Colonic mucosa (tissue), 4 donors: ENCODE measurements around the gene RPS14. TPM values are rescaled to one million over a fixed set of nuclear protein-coding genes. Genes with fewer than 3 reads are reported as not detected.
A peak's percentile ranks its signal among the peaks of the same experiment; 100 is the strongest.

Experiments
- DNase-seq: peaks from one replicate; pipeline ENCODE4 v3.0.0-alpha.2; 2020
- H3K27ac ChIP-seq: fragments of 200-600 bp; one replicate; pipeline ENCODE4 v1.8.0; 2021
- H3K27me3 ChIP-seq: fragments of 200-600 bp; one replicate; pipeline ENCODE4 v1.8.0; 2021
- H3K36me3 ChIP-seq: fragments of 200-600 bp; one replicate; pipeline ENCODE4 v1.8.0; 2021
- H3K4me1 ChIP-seq: fragments of 200-600 bp; one replicate; pipeline ENCODE4 v1.8.0; 2021; ENCODE audit warnings: mild to moderate bottlenecking
- H3K4me3 ChIP-seq: fragments of 200-600 bp; one replicate; pipeline ENCODE4 v1.8.0; 2021
- H3K9ac ChIP-seq, 2 donors: one replicate each; pipeline ENCODE4 v1.7.0; 2013; ENCODE audit warnings: control low read depth in 2 of 2, low read depth in 2 of 2, low read length in 2 of 2
- H3K9me3 ChIP-seq: fragments of 200-600 bp; one replicate; pipeline ENCODE4 v1.8.0; 2021
- CTCF ChIP-seq: fragments of 200-600 bp; IDR thresholded peaks from one replicate; pipeline ENCODE4 v1.8.0; 2022; ENCODE audit warnings: antibody characterized with exemption, mild to moderate bottlenecking
- intact Hi-C: fragments of 100-400 bp; cut with DNase I; formaldehyde crosslinking; loops from one replicate; pipeline ENCODE4 v1.14.1; 2022
- total RNA-seq, 2 donors: library from RNA; stranded (reverse); fragmentation: NEBNext Ultra II Directional in 1 of 2; extraction: Animal tissue kit (Norgen Biotek cat#: 25700) in 1 of 2; gene quantifications; one replicate each; pipeline ENCODE4 v1.2.1, GENCODE V29; 2021
- donor health status: healthy.
- donor health status: DM: no; HTN: no; CAD: no.
- donor health status: DM: no; HTN: no; CAD: no.

The RPS14 gene
- total RNA-seq, 2 donors from 2014 or later, result 1,643 to 1,700 TPM

GRCh38 chr5:150413176-150413901, 36.2 kb downstream of the RPS14 start:
- no peak for DNase-seq
- no peaks in the 10 kb centered on the region for H3K9me3 ChIP-seq
- no peak for TF ChIP-seq CTCF
- intact Hi-C loops, result no loop called here
- H3K4me3 ChIP-seq, result peak overlapping the region; percentile 46
- no peaks in the 10 kb centered on the region for H3K27me3 ChIP-seq
- no peaks in the 10 kb centered on the region for H3K4me1 ChIP-seq
- no peaks in the 10 kb centered on the region for H3K36me3 ChIP-seq
- peak overlapping the region; percentile 79 for H3K27ac ChIP-seq
- H3K9ac ChIP-seq, result peak overlapping the region; percentile 78 to 80

GRCh38 chr5:150412319-150413175, 37.0 kb downstream of the RPS14 start, which contains the start of gene CD74:
CD74 (minus strand) TSS chr5:150412910; CDS start chr5:150412749, 161 bp downstream.
- Histone ChIP-seq H3K4me1 (no peaks in the 10 kb centered on the region), H3K27ac (peak within 1 kb of the TSS; percentile 79), H3K27me3 (no peaks in the 10 kb centered on the region), H3K9ac (peak within 1 kb of the TSS; percentile 78 to 80), H3K9me3 (no peaks in the 10 kb centered on the region), H3K36me3 (no peaks in the 10 kb centered on the region), H3K4me3 (peak within 1 kb of the TSS; percentile 46)
- no peak for TF ChIP-seq CTCF
- peak; percentile 84 for DNase-seq
- intact Hi-C loops, result no loop called here

GRCh38 chr5:150411245-150411979, 38.1 kb downstream of the RPS14 start:
- peak overlapping the region; percentile 46 for H3K4me3 ChIP-seq
- H3K36me3 ChIP-seq, result no peaks in the 10 kb centered on the region
- H3K27me3 ChIP-seq, result no peaks in the 10 kb centered on the region
- peak overlapping the region; percentile 60 to 78 for H3K9ac ChIP-seq
- intact Hi-C loops, result no loop called here
- no peaks in the 10 kb centered on the region for H3K4me1 ChIP-seq
- DNase-seq, result peak; percentile 38
- peak overlapping the region; percentile 79 for H3K27ac ChIP-seq
- no peaks in the 10 kb centered on the region for H3K9me3 ChIP-seq
- no peak for TF ChIP-seq CTCF

GRCh38 chr5:150410524-150411244, 38.9 kb downstream of the RPS14 start:
- Histone ChIP-seq H3K27me3 (no peaks in the 10 kb centered on the region), H3K4me1 (no peaks in the 10 kb centered on the region), H3K4me3 (peak overlapping the region; percentile 46), H3K27ac (peak overlapping the region; percentile 79), H3K9me3 (no peaks in the 10 kb centered on the region), H3K9ac (peak overlapping the region; percentile 60 to 78), H3K36me3 (no peaks in the 10 kb centered on the region)
- intact Hi-C loops, result no loop called here
- no peak for TF ChIP-seq CTCF
- peak; percentile 80 for DNase-seq
